Activated CD4-positive, alpha-beta T cell treated with anti-CD3 and anti-CD28 coated beads for 36 hours (primary cell): Measurements from ENCODE around the gene RASSF7. TPM values are rescaled to one million over a fixed set of nuclear protein-coding genes. Genes with fewer than 3 reads are reported as not detected.
A peak's percentile ranks its signal among the peaks of the same experiment; 100 is the strongest.

ENCODE experiments used
- ATAC-seq: fragments of 200-7000 bp; cut with Tn5 transposase; one replicate; pipeline ENCODE4 v1.10.0; 2021; ENCODE audit warnings: mild to moderate bottlenecking, moderate library complexity
- CTCF ChIA-PET: fragments of 350-600 bp; sonication (Branson Sonifier 250); formaldehyde crosslinking; loops from one replicate; lab custom pipeline; 2021; ENCODE audit warnings: antibody characterized with exemption; lab: Charles Lee
- POLR2A ChIA-PET: fragments of 350-600 bp; sonication (Branson Sonifier 250); formaldehyde crosslinking; loops from one replicate; lab custom pipeline; 2021; ENCODE audit warnings: antibody characterized with exemption, inconsistent platforms; lab: Charles Lee
- DNase-seq: peaks from one replicate; pipeline ENCODE4 v3.0.0-alpha.2; 2020
- H3K27ac Mint-ChIP-seq: one replicate; pipeline ENCODE4 v1.8.0; 2021; ENCODE audit warnings: mixed read lengths
- H3K27me3 Mint-ChIP-seq: one replicate; pipeline ENCODE4 v1.8.0; 2021; ENCODE audit warnings: mixed read lengths
- H3K36me3 Mint-ChIP-seq: one replicate; pipeline ENCODE4 v1.8.0; 2021; ENCODE audit warnings: low read depth, mixed read lengths
- H3K4me1 Mint-ChIP-seq: one replicate; pipeline ENCODE4 v1.8.0; 2021; ENCODE audit warnings: mixed read lengths
- H3K4me3 Mint-ChIP-seq: one replicate; pipeline ENCODE4 v1.8.0; 2021; ENCODE audit warnings: mild to moderate bottlenecking, moderate library complexity, mixed read lengths
- H3K9me3 Mint-ChIP-seq: one replicate; pipeline ENCODE4 v1.8.0; 2021; ENCODE audit warnings: low read depth, mixed read lengths
- intact Hi-C, 2 experiments: fragments of 100-400 bp; cut with DNase I in 1 of 2; cut with micrococcal nuclease in 1 of 2; formaldehyde crosslinking; loops; one replicate each; pipeline versions ENCODE4 v1.14.2 to v1.15.1; 2022 to 2024; cut with DNase I, micrococcal nuclease
- total RNA-seq, 2 experiments: library from RNA; stranded (reverse); gene quantifications; one replicate each; pipeline ENCODE4 v1.2.3, GENCODE V29; 2021

Gene RASSF7
- total RNA-seq, 2 experiments from 2014 or later: 16.8 TPM

GRCh38 chr11:561148-562003, 606 bp downstream of the RASSF7 start:
- POLR2A ChIA-PET: no interaction called here
- H3K27me3 Mint-ChIP-seq: peaks cover 2% of the 10 kb centered on the region
- H3K4me1 Mint-ChIP-seq: peaks cover 8% of the 10 kb centered on the region
- ATAC-seq (peak; percentile 24), DNase-seq (peak; percentile 50)
- H3K4me3 Mint-ChIP-seq: peak overlapping the region; percentile 85
- CTCF ChIA-PET: interaction anchor here (1.0 kb wide), 1 partner anchor 186 kb away, joined by 3 read pairs; the partner anchor contains the start of gene TALDO1
- intact Hi-C loops: loop anchor here in 1 of 2 experiments (2.0 kb wide), 1 partner anchor 15 kb away; the partner anchor contains the start of gene PHRF1
- no peaks in the 10 kb centered on the region for H3K9me3 Mint-ChIP-seq
- H3K27ac Mint-ChIP-seq: peak overlapping the region; percentile 17
- peaks cover 1% of the 10 kb centered on the region for H3K36me3 Mint-ChIP-seq

DNA sequence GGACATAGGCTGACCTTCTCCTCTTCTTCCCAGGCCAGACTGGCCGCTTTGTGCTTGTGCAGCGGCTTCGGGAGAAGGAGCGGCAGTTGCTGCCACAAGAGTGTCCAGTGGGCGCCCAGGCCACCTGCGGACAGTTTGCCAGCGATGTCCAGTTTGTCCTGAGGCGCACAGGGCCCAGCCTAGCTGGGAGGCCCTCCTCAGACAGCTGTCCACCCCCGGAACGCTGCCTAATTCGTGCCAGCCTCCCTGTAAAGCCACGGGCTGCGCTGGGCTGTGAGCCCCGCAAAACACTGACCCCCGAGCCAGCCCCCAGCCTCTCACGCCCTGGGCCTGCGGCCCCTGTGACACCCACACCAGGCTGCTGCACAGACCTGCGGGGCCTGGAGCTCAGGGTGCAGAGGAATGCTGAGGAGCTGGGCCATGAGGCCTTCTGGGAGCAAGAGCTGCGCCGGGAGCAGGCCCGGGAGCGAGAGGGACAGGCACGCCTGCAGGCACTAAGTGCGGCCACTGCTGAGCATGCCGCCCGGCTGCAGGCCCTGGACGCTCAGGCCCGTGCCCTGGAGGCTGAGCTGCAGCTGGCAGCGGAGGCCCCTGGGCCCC, 1.4 kb downstream of the RASSF7 start:
- intact Hi-C loops: no loop called here
- H3K4me1 Mint-ChIP-seq: peaks cover 8% of the 10 kb centered on the region
- POLR2A ChIA-PET: no interaction called here

DNA sequence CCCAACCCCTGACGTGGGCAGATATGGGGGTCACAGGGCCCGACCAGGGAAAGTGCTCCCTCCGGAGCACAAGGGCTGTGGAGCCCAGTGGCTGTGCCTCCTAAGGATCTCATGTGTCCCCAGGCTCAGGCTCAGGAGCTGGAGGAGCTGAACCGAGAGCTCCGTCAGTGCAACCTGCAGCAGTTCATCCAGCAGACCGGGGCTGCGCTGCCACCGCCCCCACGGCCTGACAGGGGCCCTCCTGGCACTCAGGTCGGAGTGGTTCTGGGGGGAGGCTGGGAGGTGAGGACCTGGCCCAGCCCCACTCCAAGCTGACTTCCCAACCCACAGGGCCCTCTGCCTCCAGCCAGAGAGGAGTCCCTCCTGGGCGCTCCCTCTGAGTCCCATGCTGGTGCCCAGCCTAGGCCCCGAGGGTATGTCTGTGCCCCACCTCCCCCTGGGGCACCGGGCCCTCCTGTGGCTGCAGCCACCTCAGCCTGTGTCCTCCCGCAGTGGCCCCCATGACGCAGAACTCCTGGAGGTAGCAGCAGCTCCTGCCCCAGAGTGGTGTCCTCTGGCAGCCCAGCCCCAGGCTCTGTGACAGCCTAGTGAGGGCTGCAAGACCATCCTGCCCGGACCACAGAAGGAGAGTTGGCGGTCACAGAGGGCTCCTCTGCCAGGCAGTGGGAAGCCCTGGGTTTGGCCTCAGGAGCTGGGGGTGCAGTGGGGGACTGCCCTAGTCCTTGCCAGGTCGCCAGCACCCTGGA, 2.5 kb downstream of the RASSF7 start:
- no peaks in the 10 kb centered on the region for H3K27me3 Mint-ChIP-seq
- no peaks in the 10 kb centered on the region for H3K9me3 Mint-ChIP-seq
- ChIA-PET CTCF (interaction anchor here (0.9 kb wide), 1 partner anchor 27 kb away, joined by 3 read pairs; no protein-coding TSS in a partner anchor), POLR2A (no interaction called here)
- intact Hi-C loops: no loop called here
- no peak overlapping the region for H3K4me3 Mint-ChIP-seq
- ATAC-seq (no peak), DNase-seq (peak; percentile 15)
- peaks cover 8% of the 10 kb centered on the region for H3K4me1 Mint-ChIP-seq
- H3K36me3 Mint-ChIP-seq: peaks cover 13% of the 10 kb centered on the region
- no peak overlapping the region for H3K27ac Mint-ChIP-seq

More for the DNA sequence above, 1.4 kb downstream of the RASSF7 start:
- Mint-ChIP-seq H3K4me3 (peak overlapping the region; percentile 85), H3K27ac (no peak overlapping the region), H3K9me3 (no peaks in the 10 kb centered on the region), H3K27me3 (no peaks in the 10 kb centered on the region), H3K36me3 (peaks cover 7% of the 10 kb centered on the region)
- CTCF ChIA-PET: no interaction called here
- no peak for ATAC-seq
- peak; percentile 6 for DNase-seq

DNA sequence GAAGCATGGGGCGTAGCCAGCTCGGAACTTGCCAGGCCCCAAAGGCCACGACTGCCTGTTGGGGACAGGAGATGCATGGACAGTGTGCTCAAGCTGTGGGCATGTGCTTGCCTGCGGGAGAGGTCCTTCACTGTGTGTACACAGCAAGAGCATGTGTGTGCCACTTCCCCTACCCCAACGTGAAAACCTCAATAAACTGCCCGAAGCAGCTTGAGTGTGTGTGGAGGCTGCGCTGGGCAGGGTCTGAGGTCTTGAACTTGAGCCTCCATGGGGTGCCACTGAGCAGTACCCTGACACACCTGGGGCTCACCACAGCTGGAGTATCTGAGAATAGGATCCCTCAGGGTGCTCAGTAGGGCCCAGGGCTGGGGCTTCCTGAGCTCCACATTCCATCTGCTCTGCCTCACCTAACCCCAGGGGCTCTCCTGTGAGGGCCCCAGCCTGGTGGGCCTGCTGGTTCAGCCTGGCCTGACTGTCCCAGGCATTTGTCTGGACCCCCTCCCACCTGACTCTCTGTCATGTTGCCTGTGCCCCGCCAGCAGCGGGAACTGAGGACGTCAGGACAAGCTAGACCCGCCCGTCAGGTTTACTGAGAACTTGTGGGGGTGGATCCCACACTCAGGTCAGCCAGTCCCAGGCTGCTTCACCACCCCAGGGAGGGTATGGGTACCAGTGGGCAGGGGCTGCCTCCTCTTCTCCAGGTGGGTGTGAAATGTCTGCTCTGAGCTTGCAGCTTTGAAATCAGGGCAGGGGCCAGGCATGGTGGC, 3.2 kb downstream of the RASSF7 start:
- Mint-ChIP-seq H3K27ac (no peak overlapping the region), H3K4me3 (no peak overlapping the region), H3K4me1 (peaks cover 8% of the 10 kb centered on the region), H3K27me3 (no peaks in the 10 kb centered on the region), H3K9me3 (no peaks in the 10 kb centered on the region), H3K36me3 (peaks cover 13% of the 10 kb centered on the region)
- intact Hi-C loops: no loop called here
- ChIA-PET POLR2A (interaction anchor here (0.9 kb wide), 1 partner anchor 15 kb away, joined by 3 read pairs; no protein-coding TSS in a partner anchor), CTCF (no interaction called here)
- peak; percentile 16 for DNase-seq
- no peak for ATAC-seq

GRCh38 chr11:565921-566509, 5.2 kb downstream of the RASSF7 start:
- Mint-ChIP-seq H3K36me3 (peaks cover 13% of the 10 kb centered on the region), H3K27ac (no peak overlapping the region), H3K27me3 (no peaks in the 10 kb centered on the region), H3K9me3 (no peaks in the 10 kb centered on the region), H3K4me3 (no peak overlapping the region), H3K4me1 (peaks cover 3% of the 10 kb centered on the region)
- ChIA-PET CTCF (interaction anchor here (0.6 to 2.0 kb wide), 4 partner anchors 12 to 195 kb away, joined by 3 to 5 read pairs (median 4); no protein-coding TSS in a partner anchor), POLR2A (no interaction called here)
- DNase-seq (peak; percentile 16), ATAC-seq (no peak)
- intact Hi-C loops: no loop called here

DNA sequence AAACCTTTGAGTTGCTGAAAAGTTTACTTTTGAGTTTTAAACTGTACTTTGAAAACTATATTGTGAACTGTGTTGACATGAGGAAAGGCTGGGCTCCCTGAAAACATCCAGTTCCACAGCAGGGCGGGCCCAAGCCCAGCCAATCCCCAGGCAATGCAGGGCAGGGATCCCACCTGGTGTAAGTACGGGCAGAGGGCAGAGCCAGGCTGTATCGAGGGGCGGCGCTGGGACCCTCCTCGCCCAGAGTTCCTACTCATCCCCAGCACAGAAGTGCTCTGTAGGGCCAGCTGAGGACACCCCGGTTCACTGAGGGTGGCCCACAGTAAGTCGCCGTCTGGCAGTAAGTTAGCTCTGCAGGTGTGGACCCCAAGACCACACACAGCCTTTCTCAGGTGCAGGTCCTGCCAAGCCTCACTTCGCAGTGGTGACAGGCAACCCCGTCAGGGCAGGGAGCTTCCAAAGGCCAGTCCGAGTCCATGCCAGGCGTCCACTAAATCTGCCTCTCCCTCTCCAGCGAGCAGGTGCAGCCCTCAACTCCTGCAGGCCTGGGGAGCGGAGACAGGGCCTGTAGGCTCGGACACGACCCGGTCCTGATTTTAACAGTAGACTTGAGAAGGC, 6.3 kb downstream of the RASSF7 start:
- intact Hi-C loops: no loop called here
- Mint-ChIP-seq H3K9me3 (no peaks in the 10 kb centered on the region), H3K27me3 (no peaks in the 10 kb centered on the region), H3K4me1 (no peaks in the 10 kb centered on the region), H3K36me3 (peaks cover 13% of the 10 kb centered on the region), H3K4me3 (peak overlapping the region; percentile 88), H3K27ac (peak overlapping the region; percentile 19)
- DNase-seq (no peak), ATAC-seq (no peak)
- ChIA-PET CTCF (interaction anchor here (0.6 to 2.0 kb wide), 3 partner anchors 13 to 194 kb away, joined by 3 to 5 read pairs (median 4); no protein-coding TSS in a partner anchor), POLR2A (no interaction called here)

- Mint-ChIP-seq H3K27ac (peak overlapping the region; percentile 69), H3K9me3 (no peaks in the 10 kb centered on the region), H3K27me3 (no peaks in the 10 kb centered on the region), H3K36me3 (peaks cover 13% of the 10 kb centered on the region), H3K4me3 (peak overlapping the region; percentile 88), H3K4me1 (no peaks in the 10 kb centered on the region)
- ChIA-PET CTCF (interaction anchor here (0.6 kb wide), 1 partner anchor 36 kb away, joined by 3 read pairs; no protein-coding TSS in a partner anchor), POLR2A (interaction anchor here (0.6 kb wide), 1 partner anchor 360 kb away, joined by 3 read pairs; the partner anchor contains the start of genes BET1L and RIC8A)
- intact Hi-C loops: loop anchor here (1.0 to 2.0 kb wide), 11 partner anchors 7 to 331 kb away; partner anchors contain the start of genes LMNTD2 (in 2 of the 2), RASSF7 (in 2 of the 2), HRAS (in 1 of the 2) and IRF7 (in 1 of the 2)
- DNase-seq (no peak), ATAC-seq (peak; percentile 0)
Observed at GRCh38 chr11:567629-568292, 7.0 kb downstream of the RASSF7 start.

- ATAC-seq: peak; percentile 93
- DNase-seq: peak; percentile 97
- Mint-ChIP-seq H3K9me3 (no peaks in the 10 kb centered on the region), H3K4me3 (peak overlapping the region; percentile 88), H3K27me3 (no peaks in the 10 kb centered on the region), H3K4me1 (no peaks in the 10 kb centered on the region), H3K27ac (peak overlapping the region; percentile 72), H3K36me3 (peaks cover 13% of the 10 kb centered on the region)
- intact Hi-C loops: loop anchor here (1.0 to 2.0 kb wide), 11 partner anchors 8 to 332 kb away; partner anchors contain the start of genes LMNTD2 (in 2 of the 2), RASSF7 (in 2 of the 2), HRAS (in 1 of the 2) and IRF7 (in 1 of the 2)
- POLR2A ChIA-PET: interaction anchor here (0.6 to 0.7 kb wide), 2 partner anchors 293 to 361 kb away, joined by 3 to 5 read pairs; partner anchors contain the start of genes BET1L and RIC8A
- CTCF ChIA-PET: interaction anchor here (0.6 to 1.6 kb wide), 2 partner anchors 14 to 36 kb away, joined by 3 to 4 read pairs; no protein-coding TSS in a partner anchor
Observed at GRCh38 chr11:568306-569157, 7.8 kb downstream of the RASSF7 start.
